Stimulated activated CD4-positive, alpha-beta T cell treated with anti-CD3 and anti-CD28 coated beads, Interleukin-2, amount 100 ng/mL, for 24 hours (primary cell): Measurements from ENCODE around the gene CNTN2.

Source experiments
- DNase-seq, 2 donors: peaks; one replicate each; pipeline ENCODE4 v3.0.0-alpha.2; 2020

CNTN2 gene

GRCh38 chr1:205025239-205025638, 17.8 kb upstream of the CNTN2 start:
- no peak for DNase-seq

- no peak for DNase-seq
These were observed 16.8 kb upstream of the CNTN2 start for GRCh38 chr1:205026181-205026580.

GRCh38 chr1:205028390-205028789, 14.6 kb upstream of the CNTN2 start:
- DNase-seq = no peak

- DNase-seq = no peak
These were observed 14.1 kb upstream of the CNTN2 start for GRCh38 chr1:205028924-205029323.

- no peak for DNase-seq
These were observed 12.8 kb upstream of the CNTN2 start for GRCh38 chr1:205030241-205030640.

- DNase-seq = no peak
These were observed 12.1 kb upstream of the CNTN2 start for GRCh38 chr1:205030896-205031295.

- DNase-seq = no peak
These were observed 10.5 kb upstream of the CNTN2 start for GRCh38 chr1:205032508-205032907.

GRCh38 chr1:205037539-205037938, 5.5 kb upstream of the CNTN2 start:
- DNase-seq = no peak

- DNase-seq = no peak
These were observed 4.8 kb upstream of the CNTN2 start for GRCh38 chr1:205038132-205038786.

GRCh38 chr1:205041001-205041715, 1.9 kb upstream of the CNTN2 start:
- DNase-seq = no peak

- no peak for DNase-seq
These were observed 758 bp upstream of the CNTN2 start for GRCh38 chr1:205041998-205042910.

- DNase-seq = no peak
These were observed 854 bp downstream of the CNTN2 start for GRCh38 chr1:205043866-205044265.

GRCh38 chr1:205044741-205045140, 1.7 kb downstream of the CNTN2 start:
- no peak for DNase-seq

GRCh38 chr1:205045146-205045545, 2.1 kb downstream of the CNTN2 start:
- DNase-seq = no peak

- DNase-seq = no peak
These were observed 3.9 kb downstream of the CNTN2 start for GRCh38 chr1:205046870-205047269.

GRCh38 chr1:205047764-205048231, 4.8 kb downstream of the CNTN2 start:
- no peak for DNase-seq

- DNase-seq = no peak
These were observed 5.4 kb downstream of the CNTN2 start for GRCh38 chr1:205048382-205048781.

GRCh38 chr1:205049479-205049878, 6.5 kb downstream of the CNTN2 start:
- no peak for DNase-seq

- DNase-seq = no peak
These were observed 9.7 kb downstream of the CNTN2 start for GRCh38 chr1:205052690-205053089.

- DNase-seq = no peak
These were observed 10.3 kb downstream of the CNTN2 start for GRCh38 chr1:205053296-205053695.

- DNase-seq = no peak
These were observed 11.0 kb downstream of the CNTN2 start for GRCh38 chr1:205054013-205054412.

- DNase-seq = no peak
These were observed 13.2 kb downstream of the CNTN2 start for GRCh38 chr1:205056188-205056611.

GRCh38 chr1:205056956-205057568, 14.1 kb downstream of the CNTN2 start:
- DNase-seq = no peak
